Measurements from ENCODE around the gene CLDN25.

GRCh38 chr11:113782134-113782533 is 2.5 kb downstream of the CLDN25 start:
- TF ChIP-seq, protein P1, sequence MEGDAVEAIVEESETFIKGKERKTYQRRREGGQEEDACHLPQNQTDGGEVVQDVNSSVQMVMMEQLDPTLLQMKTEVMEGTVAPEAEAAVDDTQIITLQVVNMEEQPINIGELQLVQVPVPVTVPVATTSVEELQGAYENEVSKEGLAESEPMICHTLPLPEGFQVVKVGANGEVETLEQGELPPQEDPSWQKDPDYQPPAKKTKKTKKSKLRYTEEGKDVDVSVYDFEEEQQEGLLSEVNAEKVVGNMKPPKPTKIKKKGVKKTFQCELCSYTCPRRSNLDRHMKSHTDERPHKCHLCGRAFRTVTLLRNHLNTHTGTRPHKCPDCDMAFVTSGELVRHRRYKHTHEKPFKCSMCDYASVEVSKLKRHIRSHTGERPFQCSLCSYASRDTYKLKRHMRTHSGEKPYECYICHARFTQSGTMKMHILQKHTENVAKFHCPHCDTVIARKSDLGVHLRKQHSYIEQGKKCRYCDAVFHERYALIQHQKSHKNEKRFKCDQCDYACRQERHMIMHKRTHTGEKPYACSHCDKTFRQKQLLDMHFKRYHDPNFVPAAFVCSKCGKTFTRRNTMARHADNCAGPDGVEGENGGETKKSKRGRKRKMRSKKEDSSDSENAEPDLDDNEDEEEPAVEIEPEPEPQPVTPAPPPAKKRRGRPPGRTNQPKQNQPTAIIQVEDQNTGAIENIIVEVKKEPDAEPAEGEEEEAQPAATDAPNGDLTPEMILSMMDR (IDR thresholded peaks at IDR 0.05; ENCODE audit: borderline replicate concordance, extremely low read depth, low read length, poor library complexity, severe bottlenecking): no peak
- TF ChIP-seq EZH2 (IDR thresholded peaks at IDR 0.05; ENCODE audit: borderline replicate concordance, low read depth, low read length, severe bottlenecking): no peak
